CD4-positive, alpha-beta T cell treated with Interleukin-4 for 1 hour (primary cell): ENCODE measurements around the gene FOXO3.
A peak's percentile ranks its signal among the peaks of the same experiment; 100 is the strongest.

Source experiments
- DNase-seq, 2 donors: peaks; one replicate each; pipeline ENCODE4 v3.0.0-alpha.2; 2020 to 2022

The FOXO3 gene

GRCh38 chr6:108598305-108598863, 37.7 kb downstream of the FOXO3 start:
- no peak for DNase-seq

- DNase-seq: no peak
Observed at GRCh38 chr6:108604156-108604555, 43.4 kb downstream of the FOXO3 start.

GRCh38 chr6:108606250-108606690, 45.6 kb downstream of the FOXO3 start:
- no peak for DNase-seq

- no peak for DNase-seq
Observed at GRCh38 chr6:108608453-108609275, 47.9 kb downstream of the FOXO3 start.

- DNase-seq: no peak
Observed at GRCh38 chr6:108609276-108609769, 48.6 kb downstream of the FOXO3 start.

- no peak for DNase-seq
Observed at GRCh38 chr6:108610270-108610839, 49.6 kb downstream of the FOXO3 start.

GRCh38 chr6:108610957-108611586, 50.4 kb downstream of the FOXO3 start:
- no peak for DNase-seq

- DNase-seq: no peak
Observed at GRCh38 chr6:108612852-108613251, 52.1 kb downstream of the FOXO3 start.

- no peak for DNase-seq
Observed at GRCh38 chr6:108616544-108616943, 55.8 kb downstream of the FOXO3 start.

GRCh38 chr6:108616973-108617372, 56.3 kb downstream of the FOXO3 start:
- no peak for DNase-seq

- no peak for DNase-seq
Observed at GRCh38 chr6:108618623-108619152, 58.0 kb downstream of the FOXO3 start.

GRCh38 chr6:108619431-108620197, 58.9 kb downstream of the FOXO3 start:
- no peak for DNase-seq

- DNase-seq: peak in 1 of 2 donors; percentile 54
Observed at GRCh38 chr6:108621117-108621516, 60.4 kb downstream of the FOXO3 start.

GRCh38 chr6:108622641-108623298, 62.1 kb downstream of the FOXO3 start:
- peak in 1 of 2 donors; percentile 58 for DNase-seq

- no peak for DNase-seq
Observed at GRCh38 chr6:108623995-108624394, 63.3 kb downstream of the FOXO3 start.

- DNase-seq: no peak
Observed at GRCh38 chr6:108625581-108625980, 64.9 kb downstream of the FOXO3 start.

- no peak for DNase-seq
Observed at GRCh38 chr6:108626777-108627176, 66.1 kb downstream of the FOXO3 start.

- no peak for DNase-seq
Observed at GRCh38 chr6:108627692-108628550, 67.2 kb downstream of the FOXO3 start.

GRCh38 chr6:108630050-108630714, 69.5 kb downstream of the FOXO3 start:
- peak in 1 of 2 donors; percentile 8 for DNase-seq

- no peak for DNase-seq
Observed at GRCh38 chr6:108632441-108632840, 71.7 kb downstream of the FOXO3 start.
